ENCODE measurements around the gene FBLN1.
"Not testable (repeated sequence)": the region's sequence is repeated elsewhere in the genome, so short reads cannot be mapped to it uniquely, and the experiment has no call there.

FBLN1 gene

GRCh38 chr22:45529105-45529504 is 26.4 kb downstream of the FBLN1 start:
- no peak for DNase-seq

- DNase-seq, result no peak
Observed at GRCh38 chr22:45529971-45530575, 27.4 kb downstream of the FBLN1 start.

GRCh38 chr22:45531441-45532234 is 29.0 kb downstream of the FBLN1 start:
- DNase-seq, result no peak

GRCh38 chr22:45532235-45532631 is 29.6 kb downstream of the FBLN1 start:
- DNase-seq, result no peak

GRCh38 chr22:45533703-45534102 is 31.0 kb downstream of the FBLN1 start:
- DNase-seq, result no peak

GRCh38 chr22:45534339-45535192 is 31.9 kb downstream of the FBLN1 start:
- DNase-seq, result no peak

- no peak for DNase-seq
Observed at GRCh38 chr22:45535290-45535689, 32.6 kb downstream of the FBLN1 start.

- DNase-seq, result not testable (repeated sequence)
Observed at GRCh38 chr22:45535835-45536234, 33.2 kb downstream of the FBLN1 start.

GRCh38 chr22:45537734-45538181 is 35.1 kb downstream of the FBLN1 start:
- DNase-seq, result no peak

- no peak for DNase-seq
Observed at GRCh38 chr22:45538281-45538680, 35.6 kb downstream of the FBLN1 start.

GRCh38 chr22:45540122-45540521 is 37.4 kb downstream of the FBLN1 start:
- DNase-seq, result no peak

- DNase-seq, result no peak
Observed at GRCh38 chr22:45541382-45541979, 38.8 kb downstream of the FBLN1 start.

- DNase-seq, result no peak
Observed at GRCh38 chr22:45542001-45542520, 39.4 kb downstream of the FBLN1 start.

- DNase-seq, result not testable (repeated sequence)
Observed at GRCh38 chr22:45542736-45543135, 40.1 kb downstream of the FBLN1 start.

GRCh38 chr22:45543243-45543642 is 40.6 kb downstream of the FBLN1 start:
- DNase-seq, result no peak

- no peak for DNase-seq
Observed at GRCh38 chr22:45544588-45545170, 42.0 kb downstream of the FBLN1 start.

- no peak for DNase-seq
Observed at GRCh38 chr22:45546333-45547015, 43.8 kb downstream of the FBLN1 start.

GRCh38 chr22:45547016-45547345 is 44.3 kb downstream of the FBLN1 start:
- no peak for DNase-seq

- no peak for DNase-seq
Observed at GRCh38 chr22:45547731-45548130, 45.0 kb downstream of the FBLN1 start.

GRCh38 chr22:45548247-45548840 is 45.7 kb downstream of the FBLN1 start:
- DNase-seq, result no peak

GRCh38 chr22:45548991-45549761 is 46.5 kb downstream of the FBLN1 start:
- no peak for DNase-seq

All from NK-92 treated with Interleukin-12 subunit alpha and Interleukin-12 subunit beta, amount 100 ng/mL, for 24 hours (cell line).